GM18858 (cell line): ENCODE measurements around the gene FAHD2A.
A peak's percentile ranks its signal among the peaks of the same experiment; 100 is the strongest.
"Not testable (repeated sequence)": the region's sequence is repeated elsewhere in the genome, so short reads cannot be mapped to it uniquely, and the experiment has no call there.

Source experiments
- ATAC-seq: cut with Tn5 transposase; IDR thresholded peaks from one replicate; pipeline ENCODE4 v1.9.1; 2021; ENCODE audit not compliant: unreplicated experiment

Gene FAHD2A

GRCh38 chr2:95402370-95403203 lies at the start of gene FAHD2A:
Gene FAHD2A (plus strand): TSS chr2:95402708. CDS start chr2:95405559, 2,851 bp downstream.
- ATAC-seq = peak; percentile 88

- no peak for ATAC-seq
Measured at GRCh38 chr2:95353055-95353575, 49.4 kb upstream of the FAHD2A start.

DNA sequence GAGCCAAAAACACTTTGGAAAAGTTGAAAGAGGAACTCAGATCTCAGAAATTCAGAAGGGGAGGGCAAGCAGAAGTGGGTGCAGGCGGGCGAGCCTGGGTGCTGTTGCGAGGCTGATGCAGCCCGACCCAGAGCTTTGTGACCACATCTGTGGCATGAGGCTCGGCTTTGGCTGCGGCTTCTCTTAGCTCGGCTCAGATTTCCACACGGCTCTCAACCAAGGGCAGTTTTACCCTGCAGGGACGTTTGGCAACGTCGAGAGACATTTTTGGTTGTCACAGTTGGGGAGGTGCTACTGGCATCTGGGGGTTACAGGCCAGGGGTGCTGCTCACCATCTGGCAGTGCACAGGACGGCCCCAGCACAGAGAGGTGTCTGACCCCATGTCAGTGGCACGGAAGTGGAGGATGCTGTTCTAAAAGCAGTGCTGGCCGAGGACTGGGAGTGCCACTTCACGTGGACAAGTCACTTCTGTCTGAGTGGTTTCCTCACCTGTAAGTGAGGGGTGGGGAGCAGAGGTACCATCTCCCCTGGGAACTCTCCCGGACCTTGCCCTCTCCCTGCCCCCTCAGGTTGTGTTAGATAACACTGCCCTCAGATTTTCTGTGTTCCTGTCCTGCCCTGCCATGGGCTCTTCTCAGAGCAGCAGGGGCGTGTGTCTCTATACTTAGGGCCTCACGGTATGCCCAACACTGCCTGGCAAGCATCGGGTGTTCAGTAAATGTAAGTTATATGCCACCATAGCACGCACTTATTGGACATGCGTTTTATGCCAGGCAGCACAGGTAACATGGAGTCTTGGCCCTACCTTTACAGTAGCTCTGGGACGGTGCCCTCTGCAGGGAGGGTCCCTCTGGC lies 48.7 kb upstream of the FAHD2A start:
- ATAC-seq = no peak

GRCh38 chr2:95354469-95354901 lies 48.0 kb upstream of the FAHD2A start:
- no peak for ATAC-seq

DNA sequence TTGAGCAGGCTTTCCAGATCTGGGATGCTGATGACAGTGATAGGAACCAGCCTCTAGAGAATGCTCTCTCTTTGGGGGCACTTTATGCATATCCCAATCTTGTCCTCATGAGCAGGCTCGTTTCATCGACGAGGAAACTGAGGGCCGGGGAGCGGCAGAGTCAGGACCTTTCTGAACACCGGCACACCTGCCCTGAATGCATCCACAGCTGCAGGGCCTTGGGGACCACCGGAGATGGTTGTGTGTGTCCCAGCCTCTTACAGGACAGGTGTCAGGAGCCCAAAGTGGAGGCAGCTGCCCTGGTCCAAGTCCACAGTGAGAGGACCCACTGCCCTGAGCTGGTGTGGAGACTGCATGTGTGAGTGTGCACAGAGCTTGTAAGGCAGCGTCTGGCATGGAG lies 47.6 kb upstream of the FAHD2A start:
- ATAC-seq = no peak

DNA sequence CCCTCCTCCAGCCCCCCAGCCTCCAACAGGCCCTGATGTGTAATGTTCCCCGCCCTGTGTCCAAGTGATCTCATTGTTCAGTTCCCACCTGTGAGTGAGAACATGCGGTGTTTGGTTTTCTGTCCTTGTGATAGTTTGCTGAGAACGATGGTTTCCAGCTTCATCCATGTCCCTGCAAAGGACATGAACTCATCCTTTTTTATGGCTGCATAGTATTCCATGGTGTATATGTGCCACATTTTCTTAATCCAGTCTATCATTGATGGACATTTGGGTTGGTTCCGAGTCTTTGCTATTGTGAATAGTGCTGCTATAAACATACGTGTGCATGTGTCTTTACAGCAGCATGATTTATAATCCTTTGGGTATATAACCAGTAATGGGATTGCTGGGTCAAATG lies 47.0 kb upstream of the FAHD2A start:
- not testable (repeated sequence) for ATAC-seq

GRCh38 chr2:95356821-95357700 lies 45.4 kb upstream of the FAHD2A start:
- no peak for ATAC-seq

DNA sequence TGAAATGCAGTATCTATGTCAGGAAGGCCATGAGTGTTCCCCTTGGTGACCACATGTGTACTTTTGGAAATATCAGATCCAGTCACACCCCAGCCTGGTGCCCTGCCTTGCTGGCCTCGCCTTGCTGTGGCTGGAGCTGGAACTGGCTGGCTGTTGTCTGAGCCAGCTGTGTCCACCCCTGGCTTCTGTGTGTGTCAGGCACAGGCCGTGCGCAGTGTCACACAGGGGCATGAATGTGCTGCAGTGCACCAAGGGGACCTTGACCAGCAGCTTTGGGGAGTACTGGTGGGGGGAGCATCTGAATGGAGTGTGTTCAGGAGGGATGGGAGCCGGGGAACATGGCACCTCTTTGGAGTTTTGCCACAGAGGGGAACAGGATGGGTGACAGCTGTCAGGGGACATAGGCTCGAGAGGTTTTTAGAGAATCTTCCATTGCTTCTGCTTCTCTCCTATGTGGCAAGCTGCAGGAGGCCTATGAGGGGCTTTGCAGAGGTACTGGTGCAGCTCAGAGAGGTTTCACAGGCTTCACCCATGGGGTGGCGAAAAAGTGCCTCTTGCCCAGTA lies 44.7 kb upstream of the FAHD2A start:
- ATAC-seq = no peak

DNA sequence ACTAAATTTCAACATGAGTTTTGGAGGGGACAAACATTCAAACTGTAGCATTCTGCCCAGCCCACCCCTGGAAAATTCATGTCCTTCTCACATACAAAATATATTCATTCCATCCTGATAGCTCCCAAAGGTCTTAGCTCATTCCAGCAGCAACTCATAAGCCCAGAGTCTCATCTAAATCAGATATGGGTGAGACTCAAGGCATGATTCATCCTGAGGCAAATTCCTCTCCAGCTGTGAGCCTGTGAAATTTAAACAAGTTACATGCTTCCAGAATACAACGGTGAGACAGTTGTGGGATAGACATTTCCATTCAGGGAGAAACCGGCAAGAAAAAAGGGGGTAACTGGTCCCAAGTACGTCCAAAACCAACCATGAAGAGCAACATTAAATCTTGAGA lies 43.5 kb upstream of the FAHD2A start:
- no peak for ATAC-seq

DNA sequence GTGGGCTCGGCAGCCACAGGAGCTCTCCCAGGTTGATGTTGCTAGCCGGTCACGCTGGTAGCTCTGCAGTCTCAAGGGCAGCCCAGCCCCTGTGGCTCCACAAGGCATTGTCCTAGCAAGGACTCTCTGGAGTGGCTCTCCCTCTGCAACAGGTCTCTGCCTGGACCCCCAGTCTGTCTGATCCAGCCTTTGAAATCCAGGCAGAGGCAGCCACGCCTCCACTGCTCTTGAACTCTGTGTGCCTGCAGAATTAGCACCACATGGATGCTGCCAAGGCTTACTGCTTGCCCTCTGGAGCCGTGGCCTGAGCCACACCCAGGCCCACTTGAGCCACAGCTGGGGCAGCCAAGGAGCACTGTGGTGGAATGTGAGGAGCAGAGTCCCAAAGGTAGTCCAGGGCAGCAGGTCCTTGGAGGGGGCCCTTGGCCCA lies 43.0 kb upstream of the FAHD2A start:
- ATAC-seq = no peak

DNA sequence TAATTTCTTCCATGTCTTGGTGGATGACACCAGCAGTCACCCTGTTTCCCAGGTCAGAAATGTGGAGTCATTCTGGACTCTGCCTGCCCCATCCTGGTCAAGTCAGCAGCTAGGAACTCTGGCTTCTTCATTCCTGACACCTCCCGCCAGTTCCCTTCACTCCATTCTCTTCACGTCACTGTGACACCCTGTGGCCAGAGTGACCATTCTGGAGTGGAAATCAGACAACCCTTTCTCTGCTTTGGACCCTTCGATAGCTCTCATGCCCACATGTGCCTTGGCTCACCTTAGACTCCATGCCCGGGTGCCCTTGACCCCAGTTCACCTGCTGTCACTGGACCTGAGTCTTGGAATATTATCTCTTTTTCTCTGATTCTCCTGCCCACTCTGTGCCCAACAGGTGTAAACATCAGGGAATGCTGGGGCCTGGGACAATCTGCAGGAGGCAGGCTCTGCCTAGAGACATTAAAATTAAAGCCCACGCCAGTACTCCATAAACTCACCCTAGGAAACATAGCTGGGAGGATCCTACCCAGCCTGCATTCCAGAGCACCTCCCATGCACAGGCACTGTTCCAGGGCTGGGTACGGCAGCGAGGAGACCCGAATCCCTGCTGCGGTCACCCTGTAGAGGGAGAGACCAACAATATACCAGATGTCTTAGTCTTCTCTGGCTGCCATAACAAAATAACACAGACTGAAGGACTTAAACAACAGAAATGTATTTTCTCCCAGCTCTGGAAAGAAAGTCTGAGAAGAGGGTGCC lies 41.1 kb upstream of the FAHD2A start:
- no peak for ATAC-seq

DNA sequence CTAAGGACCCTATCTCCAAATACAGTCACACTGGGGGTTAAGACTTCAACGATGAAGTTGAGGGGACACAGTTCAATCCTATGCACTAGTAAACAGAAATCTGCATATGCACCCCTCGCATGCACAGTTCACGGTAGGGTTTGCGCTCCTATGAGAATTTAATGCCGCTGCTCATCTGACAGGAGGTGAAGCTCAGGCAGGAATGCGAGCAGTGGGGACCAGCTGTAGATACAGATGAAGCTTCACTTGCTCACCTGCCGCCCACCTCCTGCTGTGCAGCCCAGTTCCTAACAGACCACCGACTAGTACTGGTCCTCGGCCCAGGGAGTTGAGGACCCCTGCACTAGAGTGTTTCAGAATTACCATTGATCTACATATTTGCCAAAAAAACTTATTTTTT lies 40.0 kb upstream of the FAHD2A start:
- ATAC-seq = no peak

- ATAC-seq = no peak
Measured at GRCh38 chr2:95366514-95366913, 36.0 kb upstream of the FAHD2A start.

DNA sequence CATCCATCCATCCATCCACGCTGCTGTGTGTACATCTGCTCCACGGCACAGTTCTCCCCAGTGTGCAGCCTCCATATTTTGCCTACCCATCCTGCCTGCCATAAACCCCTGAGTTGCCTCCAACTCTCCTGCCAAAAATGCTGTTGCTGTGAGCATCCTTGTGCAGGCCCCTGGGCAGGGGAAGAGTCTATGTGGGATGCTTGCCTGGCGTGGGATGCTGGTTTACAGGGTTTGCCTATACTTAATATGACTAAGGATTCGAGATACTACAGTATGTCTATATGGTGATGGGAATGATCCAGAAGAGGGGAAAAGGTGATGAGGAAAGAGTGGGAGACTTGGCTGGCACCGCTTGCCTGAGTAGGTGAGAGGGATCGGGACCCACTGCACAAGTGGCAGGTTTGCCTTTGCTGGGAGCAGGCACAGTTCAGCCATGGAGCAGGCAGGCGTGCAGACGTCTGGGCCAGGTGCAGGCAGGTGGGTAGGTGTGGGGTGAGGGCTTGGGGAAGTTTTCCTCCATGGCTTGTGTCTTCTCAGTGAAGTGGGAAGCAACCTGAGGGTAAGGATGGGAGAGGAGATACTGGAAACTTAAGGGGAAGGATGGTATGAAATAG lies 30.2 kb upstream of the FAHD2A start:
- ATAC-seq = no peak

DNA sequence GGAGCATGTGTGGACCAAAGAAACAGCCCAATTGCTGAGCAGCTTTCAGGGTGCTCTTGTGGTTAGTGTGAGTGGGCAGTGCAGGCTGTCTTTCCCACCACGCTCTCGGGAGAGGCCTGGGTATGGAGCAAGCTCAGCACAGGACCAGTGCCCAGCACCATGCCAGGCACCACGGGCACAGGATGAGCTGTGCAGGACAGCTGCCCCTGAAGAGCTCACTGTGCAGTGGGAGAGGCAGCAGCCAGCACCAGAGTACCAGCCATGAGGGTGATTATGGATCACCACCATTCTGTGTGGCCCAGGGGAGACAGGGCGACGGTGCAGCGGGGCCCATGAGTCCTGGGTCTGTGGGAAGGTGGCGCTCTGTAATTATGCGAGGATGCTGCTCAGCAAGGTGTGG lies 29.7 kb upstream of the FAHD2A start:
- no peak for ATAC-seq

DNA sequence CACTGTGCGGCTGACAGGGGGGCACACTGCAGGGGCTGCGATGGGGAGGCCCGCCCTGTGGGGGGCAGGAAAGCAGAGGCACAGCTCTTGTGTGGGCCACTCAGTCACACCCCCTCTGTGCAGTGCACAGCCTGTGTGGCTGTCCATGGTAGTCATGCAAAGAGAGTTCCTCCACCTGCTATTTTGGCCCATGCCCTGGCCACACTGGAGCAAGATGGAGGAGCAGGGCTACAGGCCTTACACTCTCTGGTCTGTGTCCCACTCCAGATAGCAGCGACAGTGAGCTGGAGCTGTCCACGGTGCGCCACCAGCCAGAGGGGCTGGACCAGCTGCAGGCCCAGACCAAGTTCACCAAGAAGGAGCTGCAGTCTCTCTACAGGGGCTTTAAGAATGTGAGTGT lies 28.5 kb upstream of the FAHD2A start:
- ATAC-seq = no peak

DNA sequence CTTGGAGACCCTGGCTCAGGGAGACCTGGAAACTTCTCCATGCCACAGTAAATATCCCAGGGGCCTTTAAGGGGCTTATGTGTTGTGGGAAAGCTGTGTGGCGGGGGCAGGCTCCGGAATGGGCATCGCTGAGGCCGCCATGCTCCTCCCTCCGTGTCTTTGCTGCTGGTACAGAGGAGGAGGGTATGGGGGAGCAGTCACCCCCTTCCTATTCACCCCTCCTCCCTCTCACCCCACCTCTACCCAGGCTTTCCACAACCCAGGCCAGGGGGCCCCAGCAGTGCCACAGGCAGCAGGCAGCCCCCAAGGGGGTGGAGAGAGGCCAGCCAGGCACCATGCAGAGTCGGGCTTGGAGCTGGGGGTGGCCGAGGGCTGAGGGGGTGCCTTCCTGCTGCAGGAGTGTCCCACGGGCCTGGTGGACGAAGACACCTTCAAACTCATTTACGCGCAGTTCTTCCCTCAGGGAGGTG lies 28.0 kb upstream of the FAHD2A start:
- no peak for ATAC-seq

DNA sequence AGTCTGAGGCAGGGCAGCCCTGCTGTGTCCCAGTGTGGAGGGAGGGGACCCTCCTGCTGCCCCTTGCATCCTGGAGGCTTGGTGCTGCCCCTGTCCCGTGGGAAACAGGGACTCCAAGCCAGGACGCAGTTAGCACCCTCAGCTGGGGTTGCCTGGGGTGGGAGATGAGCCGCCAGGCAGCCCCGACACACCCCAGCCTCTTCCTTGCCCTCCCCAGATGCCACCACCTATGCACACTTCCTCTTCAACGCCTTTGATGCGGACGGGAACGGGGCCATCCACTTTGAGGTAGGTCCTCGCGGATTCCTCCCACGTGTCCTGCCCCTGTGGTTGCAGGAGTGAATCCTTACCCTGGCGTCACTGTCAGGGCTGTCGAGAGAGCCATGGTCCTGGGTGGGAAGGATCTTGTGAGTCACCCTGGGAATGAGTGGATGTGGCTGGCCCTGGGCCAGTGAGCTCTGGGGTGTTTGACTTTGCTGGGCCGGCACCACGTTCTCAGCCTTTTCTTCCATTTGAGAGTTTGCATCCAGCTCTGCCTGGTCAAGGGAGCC lies 27.5 kb upstream of the FAHD2A start:
- no peak for ATAC-seq
